ENCODE results near the gene CADM4. TPM values are rescaled to one million over a fixed set of nuclear protein-coding genes. Genes with fewer than 3 reads are reported as not detected.
"Not testable (repeated sequence)": the region's sequence is repeated elsewhere in the genome, so short reads cannot be mapped to it uniquely, and the experiment has no call there.

CADM4 gene
- total RNA-seq, 1 donor from 2014 or later, result 1.6 TPM

DNA sequence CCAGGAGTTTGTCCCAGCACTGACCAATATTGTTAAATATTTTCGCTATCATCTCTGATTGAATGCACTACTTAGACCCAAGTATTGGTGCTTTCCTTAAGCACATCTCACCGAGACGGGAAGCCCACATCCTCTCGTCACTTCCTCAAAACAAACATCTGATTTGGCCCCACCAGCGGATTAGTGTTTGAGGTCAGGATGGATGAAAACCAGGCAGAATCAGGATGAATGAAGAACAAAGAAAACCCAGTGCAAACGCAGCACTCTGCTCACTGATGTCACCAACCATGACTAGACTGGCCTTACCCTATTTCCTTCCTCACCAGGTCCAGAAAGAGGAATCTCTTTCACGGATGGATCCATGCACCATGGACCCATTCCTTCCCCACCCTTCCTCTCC lies 24.4 kb upstream of the CADM4 start:
- DNase-seq (ENCODE audit: low read depth), result no peak

GRCh38 chr19:43662487-43662886 lies 22.8 kb upstream of the CADM4 start:
- DNase-seq (ENCODE audit: low read depth), result peak; percentile 36

DNA sequence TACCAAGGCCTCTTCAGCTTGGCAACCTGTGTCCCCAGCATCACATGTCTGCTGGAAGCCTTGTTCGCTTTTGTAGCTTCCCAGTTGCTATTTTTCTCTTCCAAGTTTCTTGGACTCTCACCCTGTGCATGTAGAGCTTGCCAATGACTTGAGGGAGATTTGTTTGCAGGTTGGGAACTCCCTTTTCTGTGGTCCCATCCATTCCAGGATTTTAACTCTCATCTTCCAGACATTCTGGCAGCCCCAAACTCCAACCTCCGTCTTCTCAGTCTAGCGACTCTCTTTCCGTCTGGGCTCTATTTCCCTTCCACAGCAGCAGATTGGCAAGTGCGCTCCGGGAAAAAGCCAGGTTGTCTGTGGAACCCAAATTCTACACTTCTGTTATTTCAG lies 21.3 kb upstream of the CADM4 start:
- DNase-seq (ENCODE audit: low read depth), result no peak

- no peak for DNase-seq (ENCODE audit: low read depth)
Measured at GRCh38 chr19:43660301-43660970, 20.8 kb upstream of the CADM4 start.

DNA sequence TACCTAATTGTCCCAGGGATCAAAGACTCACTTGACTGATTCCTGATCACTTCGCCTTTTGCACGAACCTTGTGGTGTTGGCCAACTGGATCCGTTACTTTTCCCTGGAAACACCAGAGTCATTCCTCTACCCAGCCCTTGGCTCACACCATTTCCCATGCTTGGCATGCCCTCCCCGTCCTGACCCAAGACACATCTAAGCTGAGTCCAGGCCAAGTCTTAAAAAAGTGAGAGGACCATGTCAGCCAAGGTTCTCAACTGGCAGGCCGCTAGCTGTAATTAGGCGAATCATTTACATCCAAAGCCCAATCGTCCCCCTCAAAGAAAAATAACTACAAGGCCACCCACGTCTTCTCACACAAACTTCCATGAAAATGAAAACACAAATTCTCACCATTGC lies 18.8 kb upstream of the CADM4 start:
- DNase-seq (ENCODE audit: low read depth), result no peak

DNA sequence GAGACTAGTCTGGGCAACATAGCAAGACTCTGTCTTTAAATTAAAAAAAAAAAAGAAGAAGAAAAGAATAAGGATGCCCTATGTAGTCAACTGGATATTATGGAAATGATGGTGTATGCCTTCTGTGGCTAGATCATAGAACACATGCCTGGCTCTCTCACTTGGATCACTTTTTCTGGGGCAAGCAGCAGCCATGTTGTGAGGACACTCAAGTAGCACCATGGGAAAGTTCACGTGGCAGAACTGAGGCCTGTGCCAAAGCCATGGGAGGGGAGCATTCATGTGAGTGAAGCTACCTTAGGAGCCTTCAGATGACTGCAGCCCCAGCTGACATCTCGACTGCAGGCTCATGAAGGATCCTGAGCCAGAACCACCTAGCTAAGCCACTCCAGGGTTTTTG lies 18.4 kb upstream of the CADM4 start:
- DNase-seq (ENCODE audit: low read depth), result no peak

- no peak for DNase-seq (ENCODE audit: low read depth)
Measured at GRCh38 chr19:43656436-43656835, 16.8 kb upstream of the CADM4 start.

DNA sequence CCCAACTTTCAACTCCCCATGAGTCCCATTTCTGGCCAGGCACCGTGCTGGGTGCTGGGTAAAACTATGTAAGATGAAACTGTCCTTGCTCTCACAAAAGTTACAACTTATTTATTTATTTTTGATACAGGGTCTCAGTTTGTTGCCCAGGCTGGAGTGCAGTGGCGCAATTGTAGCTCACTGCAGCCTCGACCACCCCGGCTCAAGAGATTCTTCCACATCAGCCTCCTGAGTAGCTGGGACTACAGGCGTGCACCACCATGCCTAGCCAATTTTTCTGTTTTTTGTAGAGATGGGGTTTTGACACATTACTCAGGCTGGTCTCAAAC lies 12.9 kb upstream of the CADM4 start:
- no peak for DNase-seq (ENCODE audit: low read depth)

- DNase-seq (ENCODE audit: low read depth), result peak; percentile 78
Measured at GRCh38 chr19:43651758-43652545, 12.3 kb upstream of the CADM4 start.

DNA sequence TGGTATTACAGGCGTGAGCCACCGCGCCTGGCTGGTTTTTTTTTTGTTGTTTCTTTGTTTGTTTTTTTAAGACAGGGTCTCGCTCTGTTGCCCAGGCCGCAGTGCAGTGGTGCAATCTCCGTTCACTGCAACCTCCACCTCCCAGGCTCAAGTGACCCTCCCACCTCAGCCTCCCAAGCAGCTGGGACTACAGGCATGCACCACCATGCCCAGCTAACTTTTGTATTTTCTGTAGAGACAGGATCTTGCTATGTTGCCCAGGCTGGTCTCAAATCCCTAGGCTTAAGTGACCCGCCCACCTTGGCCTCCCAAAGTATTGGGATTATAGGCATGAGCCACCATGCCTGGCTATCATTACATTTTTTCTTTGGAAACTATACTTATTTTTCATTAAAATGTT lies 10.6 kb upstream of the CADM4 start:
- DNase-seq (ENCODE audit: low read depth), result not testable (repeated sequence)

GRCh38 chr19:43649514-43649913 lies 9.9 kb upstream of the CADM4 start:
- DNase-seq (ENCODE audit: low read depth), result no peak

- DNase-seq (ENCODE audit: low read depth), result no peak
Measured at GRCh38 chr19:43648633-43649032, 9.0 kb upstream of the CADM4 start.

DNA sequence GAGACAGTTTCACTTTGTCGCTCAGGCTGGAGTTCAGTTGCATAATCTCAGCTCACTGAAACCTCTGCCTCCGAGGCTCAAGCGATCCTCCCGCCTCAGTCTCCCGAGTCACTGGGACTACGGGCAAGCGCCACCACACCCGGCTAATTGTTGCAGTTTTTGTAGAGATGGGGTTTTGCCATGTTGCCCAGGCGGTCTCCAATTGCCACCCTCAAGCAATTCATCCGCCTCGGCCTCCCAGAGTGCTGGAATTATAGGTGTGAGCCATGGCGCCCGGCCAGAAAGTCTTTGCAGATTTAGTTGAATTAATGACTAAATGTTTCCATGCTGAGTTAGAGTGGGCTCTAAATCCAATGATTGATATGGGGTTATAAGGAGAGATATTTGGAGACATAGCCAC lies 4.5 kb upstream of the CADM4 start:
- DNase-seq (ENCODE audit: low read depth), result no peak

GRCh38 chr19:43643326-43643725 lies 3.7 kb upstream of the CADM4 start:
- peak; percentile 50 for DNase-seq (ENCODE audit: low read depth)

DNA sequence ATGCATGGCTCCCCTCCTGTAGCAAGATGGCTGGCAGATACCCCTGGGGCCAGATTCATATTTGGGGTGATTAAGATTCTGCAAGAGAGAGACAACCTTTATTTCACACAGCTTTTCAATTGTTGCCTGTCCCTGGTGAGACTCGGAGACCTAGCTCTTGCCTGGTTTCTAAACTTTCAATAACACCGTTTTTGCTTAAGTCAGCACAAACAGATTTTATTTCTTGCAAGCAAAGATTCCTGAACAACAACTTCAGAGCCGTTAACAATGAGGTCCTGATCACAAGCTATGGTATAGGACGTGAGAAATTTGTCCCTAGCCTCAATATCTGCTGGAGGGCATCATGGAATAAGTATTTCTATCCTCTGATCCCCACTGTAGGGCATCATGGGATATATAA lies 2.9 kb upstream of the CADM4 start:
- no peak for DNase-seq (ENCODE audit: low read depth)

GRCh38 chr19:43641333-43641732 lies 1.7 kb upstream of the CADM4 start:
- no peak for DNase-seq (ENCODE audit: low read depth)

GRCh38 chr19:43640424-43640757 lies 741 bp upstream of the CADM4 start:
- no peak for DNase-seq (ENCODE audit: low read depth)

GRCh38 chr19:43638995-43639518 lies 593 bp downstream of the CADM4 start:
- DNase-seq (ENCODE audit: low read depth), result no peak

- no peak for DNase-seq (ENCODE audit: low read depth)
Measured at GRCh38 chr19:43638214-43638994, 1.2 kb downstream of the CADM4 start.

DNA sequence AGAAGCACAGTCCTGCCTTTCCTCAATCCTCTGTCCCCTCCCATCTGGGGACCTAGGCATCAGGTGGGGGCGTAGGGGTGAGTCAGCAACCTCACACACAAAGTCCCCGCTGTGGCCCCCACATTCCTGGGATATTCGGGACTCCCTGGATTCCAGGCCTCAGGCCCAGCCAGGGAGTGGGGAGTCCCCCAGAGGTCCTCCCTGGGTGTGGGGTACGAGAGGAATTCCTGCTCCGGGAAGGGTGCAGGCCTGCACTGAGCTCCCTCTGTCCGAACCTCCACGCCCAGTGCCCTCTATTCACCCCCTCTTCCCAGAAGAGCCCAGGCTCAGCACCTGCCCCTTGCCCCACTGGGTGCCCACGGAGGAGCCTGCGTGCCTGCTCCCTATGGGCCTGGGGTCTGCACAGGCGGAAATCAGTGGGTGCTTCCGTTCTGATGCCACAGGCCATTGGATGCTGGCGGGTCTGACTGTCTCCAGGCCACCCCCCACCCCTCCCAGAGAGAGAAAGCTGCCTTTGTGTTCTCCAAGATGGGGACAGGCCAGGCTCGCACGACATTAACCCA lies 3.4 kb downstream of the CADM4 start:
- DNase-seq (ENCODE audit: low read depth), result peak; percentile 21

DNA sequence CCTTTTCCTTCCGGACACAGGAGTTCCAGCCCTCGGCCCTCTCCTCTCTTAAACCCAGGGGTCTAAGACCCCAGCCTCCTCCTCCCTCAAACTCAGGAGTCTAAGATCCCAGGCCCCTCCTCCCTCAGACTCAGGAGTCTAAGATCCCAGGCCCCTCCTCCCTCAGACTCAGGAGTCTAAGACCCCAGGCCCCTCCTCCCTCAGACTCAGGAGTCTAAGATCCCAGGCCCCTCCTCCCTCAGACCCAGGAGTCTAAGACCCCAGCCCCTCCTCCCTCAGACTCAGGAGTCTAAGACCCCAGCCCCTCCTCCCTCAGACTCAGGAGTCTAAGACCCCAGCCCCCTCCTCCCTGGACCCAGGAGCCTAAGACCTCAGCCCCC lies 4.1 kb downstream of the CADM4 start:
- not testable (repeated sequence) for DNase-seq (ENCODE audit: low read depth)

Measured in myocyte (in vitro differentiated cells).